ENCODE measurements around the gene UBASH3A.

- TF ChIP-seq ZNF274 (IDR thresholded peaks at IDR 0.05; ENCODE audit: low read depth, low read length) (no peak), YY1 (IDR thresholded peaks at IDR 0.05; ENCODE audit: insufficient read depth, insufficient read length) (no peak), SUZ12 (IDR thresholded peaks at IDR 0.05; ENCODE audit: extremely low read depth, insufficient read depth, insufficient read length) (no peak)
Measured at GRCh38 chr21:42360317-42360716, 43.4 kb upstream of the UBASH3A start.
